ENCODE data around the gene LCE6A.

Gene LCE6A

GRCh38 chr1:152879559-152880198, 37.0 kb downstream of the LCE6A start:
- no peak for TF ChIP-seq CTCF (IDR thresholded peaks at IDR 0.05; ENCODE audit: low read depth, low read length, missing control alignments)
- no peak for DNase-seq (ENCODE audit: low read depth)
- H3K4me3 ChIP-seq (ENCODE audit: low read depth, low read length) = no peak overlapping the region
- in situ Hi-C loops (cut with HindIII; ENCODE audit: low sequenced_read_pairs) = no loop called here

GRCh38 chr1:152880316-152880715, 37.7 kb downstream of the LCE6A start:
- no peak for DNase-seq (ENCODE audit: low read depth)
- TF ChIP-seq CTCF (IDR thresholded peaks at IDR 0.05; ENCODE audit: low read depth, low read length, missing control alignments) = no peak
- in situ Hi-C loops (cut with HindIII; ENCODE audit: low sequenced_read_pairs) = no loop called here
- no peak overlapping the region for H3K4me3 ChIP-seq (ENCODE audit: low read depth, low read length)

GRCh38 chr1:152880907-152881306, 38.3 kb downstream of the LCE6A start:
- DNase-seq (ENCODE audit: low read depth) = no peak
- in situ Hi-C loops (cut with HindIII; ENCODE audit: low sequenced_read_pairs) = no loop called here

GRCh38 chr1:152884085-152884484, 41.4 kb downstream of the LCE6A start:
- no peak for DNase-seq (ENCODE audit: low read depth)
- no peak for TF ChIP-seq CTCF (IDR thresholded peaks at IDR 0.05; ENCODE audit: low read depth, low read length, missing control alignments)
- in situ Hi-C loops (cut with HindIII; ENCODE audit: low sequenced_read_pairs) = no loop called here
- H3K4me3 ChIP-seq (ENCODE audit: low read depth, low read length) = no peak overlapping the region

More at GRCh38 chr1:152880907-152881306, 38.3 kb downstream of the LCE6A start:
- no peak for TF ChIP-seq CTCF (IDR thresholded peaks at IDR 0.05; ENCODE audit: low read depth, low read length, missing control alignments)
- H3K4me3 ChIP-seq (ENCODE audit: low read depth, low read length) = no peak overlapping the region

GRCh38 chr1:152884506-152884905, 41.9 kb downstream of the LCE6A start:
- no peak for TF ChIP-seq CTCF (IDR thresholded peaks at IDR 0.05; ENCODE audit: low read depth, low read length, missing control alignments)
- H3K4me3 ChIP-seq (ENCODE audit: low read depth, low read length) = no peak overlapping the region
- in situ Hi-C loops (cut with HindIII; ENCODE audit: low sequenced_read_pairs) = no loop called here
- no peak for DNase-seq (ENCODE audit: low read depth)

GRCh38 chr1:152884966-152885624, 42.4 kb downstream of the LCE6A start:
- peak; percentile 62 for DNase-seq (ENCODE audit: low read depth)
- no peak overlapping the region for H3K4me3 ChIP-seq (ENCODE audit: low read depth, low read length)
- TF ChIP-seq CTCF (IDR thresholded peaks at IDR 0.05; ENCODE audit: low read depth, low read length, missing control alignments) = no peak
- in situ Hi-C loops (cut with HindIII; ENCODE audit: low sequenced_read_pairs) = no loop called here

Measured in astrocyte of the cerebellum (primary cell).